H1 (cell line): ENCODE results near the gene CABCOCO1. TPM values are rescaled to one million over a fixed set of nuclear protein-coding genes. Genes with fewer than 3 reads are reported as not detected.
"Not testable (repeated sequence)": the region's sequence is repeated elsewhere in the genome, so short reads cannot be mapped to it uniquely, and the experiment has no call there.

ENCODE experiments used
- CTCF ChIA-PET: fragments of 300-600 bp; sonication (Branson Sonifier 250); formaldehyde crosslinking; loops from one replicate; lab custom pipeline; 2021; ENCODE audit not compliant: partially characterized antibody; lab: Charles Lee
- POLR2A ChIA-PET: fragments of 300-600 bp; sonication (Branson Sonifier 250); formaldehyde crosslinking; loops from one replicate; lab custom pipeline; 2021; ENCODE audit warnings: inconsistent platforms; ENCODE audit not compliant: partially characterized antibody; lab: Charles Lee
- DNase-seq, 2 experiments: peaks; one replicate each; pipeline versions ENCODE4 v3.0.0 to v3.0.0-alpha.2; 2010 to 2022; ENCODE audit warnings: low spot score in 2 of 2, low read depth in 1 of 2, mixed read lengths in 1 of 2
- FAIRE-seq: peaks from 2 replicates; lab custom pipeline; 2011; peaks lifted over from hg19 to GRCh38; lab: Jason Lieb, UNC
- H2AFZ ChIP-seq: 2 replicates; pipeline ENCODE4 v1.8.1; 2012; ENCODE audit warnings: low read length, inconsistent platforms
- H2AK5ac ChIP-seq: 2 replicates; pipeline ENCODE4 v1.6.1; 2013; ENCODE audit warnings: low read depth, low read length
- H2BK120ac ChIP-seq: replicated peaks from 2 replicates; pipeline ENCODE3; 2013; ENCODE audit warnings: low read depth, low read length, inconsistent platforms
- H2BK12ac ChIP-seq: 2 replicates; pipeline ENCODE4 v1.6.1; 2013; ENCODE audit warnings: low read depth, low read length
- H2BK15ac ChIP-seq: 2 replicates; pipeline ENCODE4 v1.6.1; 2013; ENCODE audit warnings: low read length
- H2BK20ac ChIP-seq: 2 replicates; pipeline ENCODE4 v1.6.1; 2013; ENCODE audit warnings: low read length
- H2BK5ac ChIP-seq: 2 replicates; pipeline ENCODE4 v1.6.1; 2013; ENCODE audit warnings: low read depth, low read length
- H3K14ac ChIP-seq: 2 replicates; pipeline ENCODE4 v1.6.1; 2013; ENCODE audit warnings: inconsistent platforms; ENCODE audit not compliant: insufficient read length
- H3K18ac ChIP-seq: 2 replicates; pipeline ENCODE4 v1.6.1; 2013; ENCODE audit warnings: low read length; ENCODE audit errors: extremely low read depth
- H3K23ac ChIP-seq: 2 replicates; pipeline ENCODE4 v1.6.1; 2013; ENCODE audit warnings: inconsistent platforms; ENCODE audit not compliant: insufficient read length
- H3K23me2 ChIP-seq: 2 replicates; pipeline ENCODE4 v1.6.1; 2013; ENCODE audit warnings: low read depth, low read length
- H3K27ac ChIP-seq: 2 replicates; pipeline ENCODE4 v1.6.1; 2011; ENCODE audit warnings: low read depth, low read length, inconsistent platforms
- H3K27me3 ChIP-seq, 4 experiments: replicated peaks in 1 of 4; 1 replicate in 1 of 4; 2 replicates in 3 of 4; pipeline versions ENCODE4 v1.6.1 to v1.8.1; 2011 to 2013; ENCODE audit warnings: low read length in 3 of 4, mild to moderate bottlenecking in 3 of 4, inconsistent platforms in 2 of 4, mixed read lengths in 2 of 4, moderate library complexity in 1 of 4; ENCODE audit not compliant: control insufficient read depth in 3 of 4, insufficient read depth in 3 of 4; ENCODE audit errors: extremely low read depth in 1 of 4
- H3K36me3 ChIP-seq, 4 experiments: 2 replicates each; pipeline versions ENCODE4 v1.6.1 to v1.8.1; 2011 to 2013; ENCODE audit warnings: mild to moderate bottlenecking in 4 of 4, low read length in 3 of 4, moderate library complexity in 2 of 4, control low read depth in 1 of 4, inconsistent platforms in 1 of 4; ENCODE audit not compliant: insufficient read depth in 4 of 4, control insufficient read depth in 2 of 4
- H3K4ac ChIP-seq: replicated peaks from 2 replicates; pipeline ENCODE3; 2013; ENCODE audit warnings: low read length, low read depth, mixed read lengths, inconsistent platforms; ENCODE audit not compliant: insufficient read length
- H3K4me1 ChIP-seq, 4 experiments: replicated peaks in 1 of 4; 1 replicate in 1 of 4; 2 replicates in 3 of 4; pipeline versions ENCODE4 v1.6.1 to v1.8.1; 2011 to 2013; ENCODE audit warnings: low read length in 3 of 4, inconsistent platforms in 2 of 4, mixed read lengths in 1 of 4; ENCODE audit not compliant: insufficient read depth in 4 of 4, control insufficient read depth in 3 of 4
- H3K4me2 ChIP-seq, 2 experiments: 2 replicates each; pipeline versions ENCODE4 v1.6.1 to v1.8.1; 2011 to 2013; ENCODE audit warnings: low read depth in 2 of 2, low read length in 2 of 2, control low read depth in 1 of 2, inconsistent platforms in 1 of 2, mild to moderate bottlenecking in 1 of 2; ENCODE audit not compliant: insufficient read depth in 1 of 2
- H3K4me3 ChIP-seq, 4 experiments: fragments of 200-600, 300-600 bp in 1 of 4; sonication (generic), shearing (Covaris generic), sonication (Bioruptor Twin) in 1 of 4; 2 replicates each; pipeline versions ENCODE4 v1.5.1 to v1.8.1; 2011 to 2016; ENCODE audit warnings: low read length in 4 of 4, low read depth in 3 of 4, control low read depth in 2 of 4, inconsistent platforms in 2 of 4, mild to moderate bottlenecking in 2 of 4, mixed read lengths in 1 of 4, moderate library complexity in 1 of 4; ENCODE audit not compliant: insufficient read depth in 2 of 4; ENCODE audit errors: extremely low read depth in 1 of 4
- H3K56ac ChIP-seq: replicated peaks from 2 replicates; pipeline ENCODE3; 2013; ENCODE audit warnings: low read depth, mild to moderate bottlenecking, mixed read lengths, low read length, inconsistent platforms; ENCODE audit not compliant: insufficient read length
- H3K79me1 ChIP-seq: 2 replicates; pipeline ENCODE4 v1.6.1; 2013; ENCODE audit warnings: low read depth, low read length, control low read depth
- H3K79me2 ChIP-seq, 2 experiments: 2 replicates each; pipeline versions ENCODE4 v1.6.1 to v1.8.1; 2012 to 2013; ENCODE audit warnings: low read length in 2 of 2, mild to moderate bottlenecking in 2 of 2, inconsistent platforms in 1 of 2; ENCODE audit not compliant: insufficient read depth in 2 of 2, control insufficient read depth in 1 of 2
- H3K9ac ChIP-seq, 4 experiments: replicated peaks in 1 of 4; 1 replicate in 1 of 4; 2 replicates in 3 of 4; pipeline versions ENCODE4 v1.6.1 to v1.8.1; 2011 to 2013; ENCODE audit warnings: low read depth in 3 of 4, low read length in 3 of 4, control low read depth in 2 of 4, mild to moderate bottlenecking in 2 of 4, moderate library complexity in 2 of 4, inconsistent platforms in 1 of 4; ENCODE audit errors: extremely low read depth in 1 of 4
- H3K9me3 ChIP-seq, 2 experiments: 2 replicates each; pipeline versions ENCODE4 v1.6.1 to v1.8.1; 2012 to 2013; ENCODE audit warnings: mild to moderate bottlenecking in 2 of 2, moderate library complexity in 2 of 2, control low read depth in 1 of 2, inconsistent platforms in 1 of 2, low read depth in 1 of 2, low read length in 1 of 2, mixed read lengths in 1 of 2; ENCODE audit not compliant: insufficient read depth in 2 of 2
- H4K20me1 ChIP-seq, 2 experiments: replicated peaks in 1 of 2; 2 replicates each; pipeline versions ENCODE3 to v1.8.1; 2011 to 2013; ENCODE audit warnings: inconsistent platforms in 2 of 2, low read length in 2 of 2, mild to moderate bottlenecking in 1 of 2; ENCODE audit not compliant: insufficient read depth in 2 of 2, control insufficient read depth in 1 of 2
- H4K5ac ChIP-seq: 2 replicates; pipeline ENCODE4 v1.6.1; 2013; ENCODE audit warnings: low read length, low read depth, mixed read lengths, inconsistent platforms; ENCODE audit not compliant: insufficient read length
- H4K8ac ChIP-seq: 2 replicates; pipeline ENCODE4 v1.8.0; 2013; ENCODE audit warnings: mild to moderate bottlenecking, moderate library complexity, low read length, inconsistent platforms; ENCODE audit not compliant: insufficient read depth; ENCODE audit errors: extremely low read depth
- H4K91ac ChIP-seq: replicated peaks from 2 replicates; pipeline ENCODE3; 2013; ENCODE audit warnings: low read length, mixed read lengths, inconsistent platforms; ENCODE audit not compliant: insufficient read length
- WGBS, 2 experiments: shearing (Covaris generic) in 1 of 2; methylation state at CpG; one replicate each; pipeline versions ENCODE4 v1.1.6 to v1.1.7; 2013 to 2015; ENCODE audit warnings: low lambda C conversion rate in 2 of 2, mixed read lengths in 2 of 2, inconsistent platforms in 1 of 2, low coverage in 1 of 2, missing lambda C conversion rate in 1 of 2; ENCODE audit not compliant: insufficient replicate concordance in 2 of 2, insufficient coverage in 1 of 2, insufficient read length in 1 of 2; ENCODE audit errors: extremely low coverage in 1 of 2, missing lambda C conversion rate in 1 of 2; 5-methylcytosine and 5-hydroxymethylcytosine counted together
- polyA plus RNA-seq, 7 experiments: library from polyadenylated mRNA; depleted of rRNA in 3 of 7; stranded (reverse) in 5 of 7; unstranded in 2 of 7; fragments of >200 nt in 5 of 7; fragments of 200-250 nt in 2 of 7; gene quantifications; 1 replicate in 5 of 7; 2 replicates in 1 of 7; 4 replicates in 1 of 7; pipeline versions ENCODE4 v1.2.1 to v1.2.3, GENCODE V29; 2011 to 2013; ENCODE audit warnings: missing spikeins in 2 of 7, mixed read lengths in 2 of 7
- total RNA-seq: library from RNA; stranded (reverse); fragmentation: NEBNext Ultra II Directional; extraction: Animal tissue kit (Norgen Biotek cat#: 25700); gene quantifications from 2 replicates; pipeline ENCODE4 v1.2.1, GENCODE V29; 2021

CABCOCO1 gene
- total and polyA plus RNA-seq, 2 of the 8 experiments (the other 6 are each of a cell fraction or from before 2014, with no cell fraction given), result not detected

GRCh38 chr10:61712105-61712504 lies 49.4 kb downstream of the CABCOCO1 start:
- H4K5ac ChIP-seq, H2BK12ac ChIP-seq, H2BK120ac ChIP-seq, H2AK5ac ChIP-seq, H2BK15ac ChIP-seq, H4K8ac ChIP-seq, POLR2A ChIA-PET, H4K20me1 ChIP-seq, H3K4me2 ChIP-seq, H3K23me2 ChIP-seq, H2BK20ac ChIP-seq, FAIRE-seq, H2AFZ ChIP-seq, H3K79me2 ChIP-seq, H3K56ac ChIP-seq, H3K4me3 ChIP-seq, H3K4ac ChIP-seq, H3K14ac ChIP-seq, H3K9ac ChIP-seq, H2BK5ac ChIP-seq, CTCF ChIA-PET, H3K79me1 ChIP-seq, H3K27ac ChIP-seq, H3K36me3 ChIP-seq, H3K9me3 ChIP-seq, H3K18ac ChIP-seq, DNase-seq, H3K27me3 ChIP-seq, H3K23ac ChIP-seq, H4K91ac ChIP-seq, H3K4me1 ChIP-seq: not testable (repeated sequence)
- 96% methylated on average over 2 of the region's 2 CpGs; no CpG with 5 or more reads in 1 of the 2 experiments for WGBS, 2 experiments

- WGBS, 2 experiments, result 92% methylated on average over 6 of the region's 6 CpGs; no CpG with 5 or more reads in 1 of the 2 experiments
- DNase-seq, H2BK15ac ChIP-seq, H3K18ac ChIP-seq, H3K4me2 ChIP-seq, POLR2A ChIA-PET, H3K27me3 ChIP-seq, H3K79me2 ChIP-seq, H3K79me1 ChIP-seq, H4K91ac ChIP-seq, H4K8ac ChIP-seq, FAIRE-seq, H3K23me2 ChIP-seq, H2AK5ac ChIP-seq, H3K36me3 ChIP-seq, H3K9ac ChIP-seq, H2BK20ac ChIP-seq, H4K5ac ChIP-seq, H2BK12ac ChIP-seq, H3K4me1 ChIP-seq, H3K4ac ChIP-seq, H3K27ac ChIP-seq, H2AFZ ChIP-seq, H2BK120ac ChIP-seq, H4K20me1 ChIP-seq, H3K56ac ChIP-seq, H3K9me3 ChIP-seq, H3K23ac ChIP-seq, H3K14ac ChIP-seq, H2BK5ac ChIP-seq, H3K4me3 ChIP-seq: not testable (repeated sequence)
- CTCF ChIA-PET, result interaction anchor here (1.1 kb wide), 1 partner anchor 112 kb away, joined by 4 read pairs; no protein-coding TSS in a partner anchor
Measured at GRCh38 chr10:61719475-61719874, 56.7 kb downstream of the CABCOCO1 start.
